SK-N-SH (cell line): ENCODE measurements around the gene TRIM23. TPM values are rescaled to one million over a fixed set of nuclear protein-coding genes. Genes with fewer than 3 reads are reported as not detected.

Experiments used
- CTCF ChIA-PET: fragments of 300-600, 350-600 bp; formaldehyde crosslinking; extraction: SDS; loops from one replicate; lab custom pipeline; 2021; lab: Yijun Ruan, JAX
- POLR2A ChIA-PET: fragments of 350-600 bp; sonication (Branson Sonifier 250); formaldehyde crosslinking; extraction: SDS; loops from one replicate; lab custom pipeline; 2020; ENCODE audit warnings: antibody characterized with exemption, inconsistent platforms; lab: Yijun Ruan, JAX
- DNase-seq: peaks from one replicate; pipeline ENCODE4 v3.0.0; 2012
- H2AFZ ChIP-seq: fragments of 200-600 bp; sonication (generic); 2 replicates; pipeline ENCODE4 v1.8.1; 2016; ENCODE audit warnings: antibody characterized with exemption, mild to moderate bottlenecking, low read depth
- H3F3A ChIP-seq: fragments of 200-600 bp; sonication (generic); replicated peaks from 2 replicates; pipeline ENCODE3; 2016; ENCODE audit warnings: antibody characterized with exemption, mild to moderate bottlenecking; ENCODE audit not compliant: insufficient read depth
- H3K27ac ChIP-seq, 2 experiments: fragments of 200-500 bp in 1 of 2; fragments of 200-600 bp in 1 of 2; sonication (Bioruptor generic) in 1 of 2; sonication (generic), shearing (Covaris generic) in 1 of 2; 2 replicates each; pipeline versions ENCODE4 v1.5.1 to v1.6.1; 2014 to 2016; ENCODE audit warnings: low read depth in 2 of 2, inconsistent platforms in 1 of 2, low read length in 1 of 2, mild to moderate bottlenecking in 1 of 2, mixed read lengths in 1 of 2
- H3K27me3 ChIP-seq: fragments of 200-600 bp; sonication (generic), shearing (Covaris generic); 2 replicates; pipeline ENCODE4 v1.6.1; 2016; ENCODE audit warnings: mixed run types; ENCODE audit not compliant: insufficient read depth
- H3K36me3 ChIP-seq, 2 experiments: fragments of 200-500 bp in 1 of 2; fragments of 200-600 bp in 1 of 2; sonication (Bioruptor generic) in 1 of 2; sonication (generic) in 1 of 2; replicated peaks in 1 of 2; 2 replicates each; pipeline versions ENCODE3 to v1.5.1; 2014 to 2016; ENCODE audit warnings: low read length in 1 of 2, mild to moderate bottlenecking in 1 of 2; ENCODE audit not compliant: insufficient read depth in 2 of 2, control insufficient read depth in 1 of 2
- H3K4me1 ChIP-seq, 2 experiments: fragments of 200-500 bp in 1 of 2; fragments of 200-600 bp in 1 of 2; sonication (Bioruptor generic) in 1 of 2; sonication (generic), shearing (Covaris generic) in 1 of 2; 2 replicates each; pipeline versions ENCODE4 v1.5.1 to v1.6.1; 2014 to 2016; ENCODE audit warnings: low read depth in 1 of 2, low read length in 1 of 2, mixed run types in 1 of 2; ENCODE audit not compliant: insufficient read depth in 2 of 2, control insufficient read depth in 1 of 2
- H3K4me2 ChIP-seq: fragments of 200-600 bp; sonication (generic), shearing (Covaris generic); 2 replicates; pipeline ENCODE4 v1.6.1; 2017; ENCODE audit warnings: mixed run types
- H3K4me3 ChIP-seq, 2 experiments: fragments of 200-500 bp in 1 of 2; fragments of 200-600 bp in 1 of 2; sonication (Bioruptor generic) in 1 of 2; sonication (generic), shearing (Covaris generic) in 1 of 2; 2 replicates each; pipeline versions ENCODE4 v1.5.1 to v1.8.1; 2014 to 2016; ENCODE audit warnings: low read depth in 2 of 2, inconsistent platforms in 1 of 2, low read length in 1 of 2, mild to moderate bottlenecking in 1 of 2, mixed read lengths in 1 of 2, moderate library complexity in 1 of 2
- H3K79me2 ChIP-seq: fragments of 200-600 bp; sonication (generic); 2 replicates; pipeline ENCODE4 v1.8.1; 2017; ENCODE audit warnings: mild to moderate bottlenecking; ENCODE audit not compliant: insufficient read depth
- H3K9ac ChIP-seq: fragments of 200-600 bp; sonication (generic); 2 replicates; pipeline ENCODE4 v1.6.1; 2017; ENCODE audit warnings: mixed run types
- H3K9me2 ChIP-seq: fragments of 200-600 bp; sonication (generic); 2 replicates; pipeline ENCODE4 v1.6.1; 2017; ENCODE audit warnings: mixed run types
- H3K9me3 ChIP-seq: fragments of 200-600 bp; sonication (generic); 2 replicates; pipeline ENCODE4 v1.6.1; 2017; ENCODE audit warnings: mixed run types, mild to moderate bottlenecking, moderate library complexity
- H4K20me1 ChIP-seq: fragments of 200-600 bp; sonication (generic); 2 replicates; pipeline ENCODE4 v1.6.1; 2017; ENCODE audit warnings: mild to moderate bottlenecking, mixed run types; ENCODE audit not compliant: insufficient read depth
- FOXJ3 ChIP-seq: sonication (generic); formaldehyde crosslinking; IDR thresholded peaks from 2 replicates; pipeline ENCODE4 v1.5.1; 2020; ENCODE audit warnings: mild to moderate bottlenecking, missing genetic modification reagents
- JUND ChIP-seq: IDR thresholded peaks from 2 replicates; pipeline ENCODE4 v1.4.0; 2012
- MEF2A ChIP-seq: IDR thresholded peaks from 2 replicates; pipeline ENCODE4 v1.4.0; 2012; ENCODE audit warnings: low read depth, borderline replicate concordance
- NFIC ChIP-seq: IDR thresholded peaks from 2 replicates; pipeline ENCODE4 v1.4.0; 2012; ENCODE audit warnings: borderline replicate concordance
- NRF1 ChIP-seq: IDR thresholded peaks from 2 replicates; pipeline ENCODE4 v1.6.1; 2012; ENCODE audit warnings: low read depth, mild to moderate bottlenecking, low read length
- POLR2AphosphoS5 ChIP-seq: IDR thresholded peaks from 2 replicates; pipeline ENCODE4 v1.6.1; 2012; ENCODE audit warnings: low read depth, low read length
- RAD21 ChIP-seq: IDR thresholded peaks from 2 replicates; pipeline ENCODE4 v1.6.1; 2012; ENCODE audit warnings: mild to moderate bottlenecking, low read length
- RCOR1 ChIP-seq: fragments of 150-350 bp; IDR thresholded peaks from 2 replicates; pipeline ENCODE4 v1.6.1; 2017; ENCODE audit warnings: antibody characterized with exemption, low read length
- RFX5 ChIP-seq: IDR thresholded peaks from 2 replicates; pipeline ENCODE4 v1.6.1; 2012; ENCODE audit warnings: mild to moderate bottlenecking, improper control_type of control experiment, low read length
- RXRA ChIP-seq: IDR thresholded peaks from 2 replicates; pipeline ENCODE4 v1.4.0; 2012; ENCODE audit warnings: low read depth, mild to moderate bottlenecking, borderline replicate concordance
- SMC3 ChIP-seq: IDR thresholded peaks from 2 replicates; pipeline ENCODE4 v1.6.1; 2012; ENCODE audit warnings: low read depth, low read length, improper control_type of control experiment
- TAF1 ChIP-seq: IDR thresholded peaks from 2 replicates; pipeline ENCODE4 v1.6.1; 2012; ENCODE audit warnings: low read depth, mild to moderate bottlenecking, low read length, moderate library complexity, borderline replicate concordance
- YY1 ChIP-seq: IDR thresholded peaks from 2 replicates; pipeline ENCODE4 v1.4.0; 2012; ENCODE audit warnings: low read depth, mild to moderate bottlenecking
- WGBS: methylation state at CpG from one replicate; pipeline ENCODE4 v1.1.6; 2017; ENCODE audit warnings: low lambda C conversion rate; 5-methylcytosine and 5-hydroxymethylcytosine counted together
- polyA plus RNA-seq, 3 experiments: library from polyadenylated mRNA; depleted of rRNA; stranded (reverse); fragments of >200 nt; gene quantifications; 2 replicates each; pipeline ENCODE4 v1.2.3, GENCODE V29; 2012
- TF ChIP-seq, protein P1 (sequence below): IDR thresholded peaks from 2 replicates; pipeline ENCODE4 v1.4.0; 2012; ENCODE audit warnings: low read depth
- TF ChIP-seq, protein P2 (sequence below): IDR thresholded peaks from 2 replicates; pipeline ENCODE4 v1.4.0; 2012; ENCODE audit warnings: low read depth, borderline replicate concordance
- TF ChIP-seq, protein P3 (sequence below): IDR thresholded peaks from 2 replicates; pipeline ENCODE4 v1.4.0; 2012; ENCODE audit warnings: low read depth, borderline replicate concordance
- TF ChIP-seq, protein P4 (sequence below): fragments of 150-350 bp; IDR thresholded peaks from 2 replicates; pipeline ENCODE4 v1.6.1; 2017; ENCODE audit warnings: antibody characterized with exemption, low read length, low read depth, borderline replicate concordance
- TF ChIP-seq, protein P5 (sequence below): IDR thresholded peaks from 2 replicates; pipeline ENCODE4; 2012

TRIM23 gene
- polyA plus RNA-seq, 1 of the 3 experiments (the other 2 are of a cell fraction) = 5.6 TPM

DNA sequence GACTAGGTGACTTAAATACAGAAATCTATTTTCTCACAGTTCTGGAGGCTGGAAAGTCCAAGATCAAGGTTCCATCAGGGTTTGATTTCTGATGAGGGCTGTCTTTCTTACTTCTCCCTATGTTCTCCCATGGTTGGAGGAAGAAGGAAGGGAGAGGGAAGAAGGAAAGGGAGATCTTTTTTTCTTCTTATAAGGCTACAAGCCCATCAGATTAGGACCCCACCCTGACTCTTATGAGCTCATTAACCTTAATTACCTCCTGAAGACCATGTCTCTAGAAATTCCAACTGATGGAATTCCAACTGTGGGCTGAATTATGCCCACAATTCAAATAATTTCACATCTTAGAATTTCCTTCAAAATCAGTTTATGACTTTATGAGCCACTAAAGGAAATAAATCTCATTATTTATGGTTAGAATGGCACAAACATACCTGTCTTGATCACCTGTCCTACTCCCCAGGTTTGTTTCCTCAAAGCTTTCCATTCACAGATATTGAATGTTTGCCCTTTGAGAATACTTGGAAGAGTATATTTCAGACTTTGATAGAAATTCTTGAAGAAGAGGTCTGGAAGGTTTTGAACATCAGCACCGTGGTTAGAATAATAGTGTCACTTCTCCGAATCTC, 53.4 kb downstream of the TRIM23 start:
- POLR2A ChIA-PET = interaction anchor here (2.1 kb wide), 1 partner anchor 7 kb away, joined by 7 read pairs; the partner anchor contains the start of genes CENPK and PPWD1
- Histone ChIP-seq H3K79me2 (peaks cover 40% of the 10 kb centered on the region), H3K4me2 (no peak overlapping the region), H2AFZ (no peak overlapping the region), H3K9me3 (no peaks in the 10 kb centered on the region), H3K9ac (no peak overlapping the region), H3K27me3 (no peaks in the 10 kb centered on the region), H3K4me1 (no peaks in the 10 kb centered on the region), H3K36me3 (peaks cover 56 to 61% of the 10 kb centered on the region in 2 experiments), H3K4me3 (no peak overlapping the region), H3F3A (peaks cover 8% of the 10 kb centered on the region), H3K27ac (no peak overlapping the region), H4K20me1 (no peaks in the 10 kb centered on the region), H3K9me2 (no peaks in the 10 kb centered on the region)
- CTCF ChIA-PET = interaction anchor here (1.1 to 1.6 kb wide), 2 partner anchors 18 to 19 kb away, joined by 3 to 6 read pairs; no protein-coding TSS in a partner anchor
- WGBS = 90% methylated on average over 2 of the region's 2 CpGs
- no peak for DNase-seq
- TF ChIP-seq POLR2AphosphoS5 = no peak

DNA sequence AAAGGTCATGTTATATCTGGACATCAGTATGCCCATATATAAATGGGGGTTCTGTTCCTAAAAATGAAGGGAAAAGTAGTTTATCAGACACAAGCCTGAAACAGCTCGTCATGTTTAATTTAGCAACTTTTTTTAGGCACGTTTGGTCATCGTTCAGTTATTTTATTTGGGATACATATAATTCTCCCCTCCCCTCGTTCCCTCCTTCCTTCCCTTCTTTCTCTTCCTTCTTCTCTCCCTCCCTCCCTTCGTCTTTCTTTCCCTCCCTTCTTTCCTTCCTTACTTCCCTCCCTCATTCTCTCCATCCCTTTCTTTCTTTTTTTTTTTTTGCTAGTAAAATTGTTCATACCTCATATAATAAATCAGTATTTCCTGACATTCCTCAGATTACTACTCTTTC, 57.6 kb downstream of the TRIM23 start:
- Histone ChIP-seq H3K9ac (no peak overlapping the region), H3K9me2 (no peaks in the 10 kb centered on the region), H3K4me2 (no peak overlapping the region), H4K20me1 (no peaks in the 10 kb centered on the region), H3K27me3 (no peaks in the 10 kb centered on the region), H3K4me1 (peaks cover 0 to 10% of the 10 kb centered on the region in 2 experiments; a peak in 1 of 4 replicates), H3K36me3 (peaks cover 33 to 39% of the 10 kb centered on the region in 2 experiments), H2AFZ (no peak overlapping the region), H3F3A (peaks cover 17% of the 10 kb centered on the region), H3K4me3 (no peak overlapping the region), H3K27ac (no peak overlapping the region), H3K9me3 (no peaks in the 10 kb centered on the region), H3K79me2 (peaks cover 61% of the 10 kb centered on the region)
- ChIA-PET POLR2A (no interaction called here), CTCF (no interaction called here)
- 89% methylated on average over 5 of the region's 5 CpGs for WGBS
- TF ChIP-seq, protein P1, sequence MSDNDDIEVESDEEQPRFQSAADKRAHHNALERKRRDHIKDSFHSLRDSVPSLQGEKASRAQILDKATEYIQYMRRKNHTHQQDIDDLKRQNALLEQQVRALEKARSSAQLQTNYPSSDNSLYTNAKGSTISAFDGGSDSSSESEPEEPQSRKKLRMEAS = no peak
- TF ChIP-seq YY1 (no peak), NRF1 (no peak), RAD21 (no peak)
- TF ChIP-seq, protein P2, sequence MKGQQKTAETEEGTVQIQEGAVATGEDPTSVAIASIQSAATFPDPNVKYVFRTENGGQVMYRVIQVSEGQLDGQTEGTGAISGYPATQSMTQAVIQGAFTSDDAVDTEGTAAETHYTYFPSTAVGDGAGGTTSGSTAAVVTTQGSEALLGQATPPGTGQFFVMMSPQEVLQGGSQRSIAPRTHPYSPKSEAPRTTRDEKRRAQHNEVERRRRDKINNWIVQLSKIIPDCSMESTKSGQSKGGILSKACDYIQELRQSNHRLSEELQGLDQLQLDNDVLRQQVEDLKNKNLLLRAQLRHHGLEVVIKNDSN = no peak
- DNase-seq = no peak

DNA sequence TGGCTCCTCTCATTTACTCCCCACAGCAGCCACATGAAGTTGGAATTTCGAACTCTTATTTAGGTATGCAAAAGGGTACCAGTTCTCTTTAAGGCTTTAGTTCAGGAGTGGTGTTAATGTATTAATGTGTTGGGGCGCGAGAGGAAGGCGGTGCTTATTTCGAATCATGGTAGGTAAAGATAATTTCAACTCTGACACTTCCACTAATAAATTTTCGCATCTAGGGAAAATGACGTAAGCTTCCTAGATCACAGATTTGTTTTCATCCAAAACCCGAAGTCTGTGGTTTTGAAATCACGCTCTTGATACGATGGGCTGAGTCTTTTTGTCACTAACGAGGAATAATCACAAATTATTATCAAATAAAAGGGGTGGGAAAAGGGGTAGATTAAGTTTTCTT, 60.4 kb downstream of the TRIM23 start:
- peaks cover 11 to 30% of the 10 kb centered on the region in 2 experiments for H3K36me3 ChIP-seq
- no peaks in the 10 kb centered on the region for H3K9me2 ChIP-seq
- H4K20me1 ChIP-seq = no peaks in the 10 kb centered on the region
- peak overlapping the region; percentile 94 to 97 for H3K4me3 ChIP-seq
- no peaks in the 10 kb centered on the region for H3K27me3 ChIP-seq
- 1% methylated on average over 11 of the region's 11 CpGs for WGBS
- peaks cover 9% of the 10 kb centered on the region for H3F3A ChIP-seq
- ChIA-PET CTCF (no interaction called here), POLR2A (interaction anchor here (0.5 to 1.3 kb wide), 3 partner anchors 8 to 97 kb away, joined by 3 to 7 read pairs (median 4); no protein-coding TSS in a partner anchor)
- no peak for DNase-seq
- H3K4me2 ChIP-seq = peak overlapping the region; percentile 78
- no peaks in the 10 kb centered on the region for H3K9me3 ChIP-seq
- peak overlapping the region; percentile 82 for H3K9ac ChIP-seq
- peak overlapping the region; percentile 97 for H2AFZ ChIP-seq
- H3K79me2 ChIP-seq = peaks cover 88% of the 10 kb centered on the region
- H3K4me1 ChIP-seq = peaks cover 0 to 10% of the 10 kb centered on the region in 2 experiments; a peak in 1 of 4 replicates
- H3K27ac ChIP-seq = peak overlapping the region; percentile 90 to 97
- TF ChIP-seq RCOR1 (no peak), RFX5 (no peak), JUND (no peak), NFIC (no peak), MEF2A (no peak), FOXJ3 (CRISPR knock-in tag) (no peak), RXRA (no peak), RAD21 (no peak), SMC3 (no peak), TAF1 (no peak)
- TF ChIP-seq, protein P3, sequence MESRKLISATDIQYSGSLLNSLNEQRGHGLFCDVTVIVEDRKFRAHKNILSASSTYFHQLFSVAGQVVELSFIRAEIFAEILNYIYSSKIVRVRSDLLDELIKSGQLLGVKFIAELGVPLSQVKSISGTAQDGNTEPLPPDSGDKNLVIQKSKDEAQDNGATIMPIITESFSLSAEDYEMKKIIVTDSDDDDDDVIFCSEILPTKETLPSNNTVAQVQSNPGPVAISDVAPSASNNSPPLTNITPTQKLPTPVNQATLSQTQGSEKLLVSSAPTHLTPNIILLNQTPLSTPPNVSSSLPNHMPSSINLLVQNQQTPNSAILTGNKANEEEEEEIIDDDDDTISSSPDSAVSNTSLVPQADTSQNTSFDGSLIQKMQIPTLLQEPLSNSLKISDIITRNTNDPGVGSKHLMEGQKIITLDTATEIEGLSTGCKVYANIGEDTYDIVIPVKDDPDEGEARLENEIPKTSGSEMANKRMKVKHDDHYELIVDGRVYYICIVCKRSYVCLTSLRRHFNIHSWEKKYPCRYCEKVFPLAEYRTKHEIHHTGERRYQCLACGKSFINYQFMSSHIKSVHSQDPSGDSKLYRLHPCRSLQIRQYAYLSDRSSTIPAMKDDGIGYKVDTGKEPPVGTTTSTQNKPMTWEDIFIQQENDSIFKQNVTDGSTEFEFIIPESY = no peak
- TF ChIP-seq, protein P4, sequence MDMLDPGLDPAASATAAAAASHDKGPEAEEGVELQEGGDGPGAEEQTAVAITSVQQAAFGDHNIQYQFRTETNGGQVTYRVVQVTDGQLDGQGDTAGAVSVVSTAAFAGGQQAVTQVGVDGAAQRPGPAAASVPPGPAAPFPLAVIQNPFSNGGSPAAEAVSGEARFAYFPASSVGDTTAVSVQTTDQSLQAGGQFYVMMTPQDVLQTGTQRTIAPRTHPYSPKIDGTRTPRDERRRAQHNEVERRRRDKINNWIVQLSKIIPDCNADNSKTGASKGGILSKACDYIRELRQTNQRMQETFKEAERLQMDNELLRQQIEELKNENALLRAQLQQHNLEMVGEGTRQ = no peak
- TF ChIP-seq, protein P5, sequence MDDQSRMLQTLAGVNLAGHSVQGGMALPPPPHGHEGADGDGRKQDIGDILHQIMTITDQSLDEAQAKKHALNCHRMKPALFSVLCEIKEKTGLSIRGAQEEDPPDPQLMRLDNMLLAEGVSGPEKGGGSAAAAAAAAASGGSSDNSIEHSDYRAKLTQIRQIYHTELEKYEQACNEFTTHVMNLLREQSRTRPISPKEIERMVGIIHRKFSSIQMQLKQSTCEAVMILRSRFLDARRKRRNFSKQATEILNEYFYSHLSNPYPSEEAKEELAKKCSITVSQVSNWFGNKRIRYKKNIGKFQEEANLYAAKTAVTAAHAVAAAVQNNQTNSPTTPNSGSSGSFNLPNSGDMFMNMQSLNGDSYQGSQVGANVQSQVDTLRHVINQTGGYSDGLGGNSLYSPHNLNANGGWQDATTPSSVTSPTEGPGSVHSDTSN = no peak
